ENCODE results near the gene SDCCAG8. TPM values are rescaled to one million over a fixed set of nuclear protein-coding genes. Genes with fewer than 3 reads are reported as not detected.

The SDCCAG8 gene
- total RNA-seq, 4 donors from 2014 or later = 17.5 to 37.6 (median 21.7) TPM

DNA sequence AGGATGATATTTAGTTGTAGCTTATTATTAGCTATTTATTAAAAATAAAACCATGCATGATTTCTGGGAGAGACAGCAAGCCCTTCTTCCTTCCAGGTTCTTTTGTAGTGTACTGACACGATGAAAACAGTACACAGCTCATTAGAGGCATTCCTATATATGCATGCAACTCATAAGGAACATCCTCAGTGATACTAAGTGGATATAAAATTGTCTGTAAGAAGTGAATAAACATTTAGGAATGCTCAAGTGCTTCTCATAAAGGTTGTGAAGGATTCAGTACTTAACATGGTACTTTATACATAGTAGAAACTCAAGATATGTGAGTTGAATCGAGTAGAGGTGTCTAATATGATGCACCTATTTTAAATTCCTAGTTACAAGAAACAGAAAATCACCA lies 287.7 kb downstream of the SDCCAG8 start:
- Histone ChIP-seq H3K36me3 (peaks cover 0 to 28% (median 0%) of the 10 kb centered on the region in 3 donors), H3K9me3 (no peaks in the 10 kb centered on the region), H3K4me3 (no peak overlapping the region), H3K4me1 (no peaks in the 10 kb centered on the region), H3K27me3 (no peaks in the 10 kb centered on the region), H3K27ac (no peak overlapping the region)
- 75 to 79% methylated on average over 2 of the region's 2 CpGs for WGBS, 2 donors
- TF ChIP-seq, protein P1, sequence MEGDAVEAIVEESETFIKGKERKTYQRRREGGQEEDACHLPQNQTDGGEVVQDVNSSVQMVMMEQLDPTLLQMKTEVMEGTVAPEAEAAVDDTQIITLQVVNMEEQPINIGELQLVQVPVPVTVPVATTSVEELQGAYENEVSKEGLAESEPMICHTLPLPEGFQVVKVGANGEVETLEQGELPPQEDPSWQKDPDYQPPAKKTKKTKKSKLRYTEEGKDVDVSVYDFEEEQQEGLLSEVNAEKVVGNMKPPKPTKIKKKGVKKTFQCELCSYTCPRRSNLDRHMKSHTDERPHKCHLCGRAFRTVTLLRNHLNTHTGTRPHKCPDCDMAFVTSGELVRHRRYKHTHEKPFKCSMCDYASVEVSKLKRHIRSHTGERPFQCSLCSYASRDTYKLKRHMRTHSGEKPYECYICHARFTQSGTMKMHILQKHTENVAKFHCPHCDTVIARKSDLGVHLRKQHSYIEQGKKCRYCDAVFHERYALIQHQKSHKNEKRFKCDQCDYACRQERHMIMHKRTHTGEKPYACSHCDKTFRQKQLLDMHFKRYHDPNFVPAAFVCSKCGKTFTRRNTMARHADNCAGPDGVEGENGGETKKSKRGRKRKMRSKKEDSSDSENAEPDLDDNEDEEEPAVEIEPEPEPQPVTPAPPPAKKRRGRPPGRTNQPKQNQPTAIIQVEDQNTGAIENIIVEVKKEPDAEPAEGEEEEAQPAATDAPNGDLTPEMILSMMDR (IDR thresholded peaks at IDR 0.05) = no peak
- intact Hi-C loops (cut with DNase I) = no loop called here
- no peak for DNase-seq

DNA sequence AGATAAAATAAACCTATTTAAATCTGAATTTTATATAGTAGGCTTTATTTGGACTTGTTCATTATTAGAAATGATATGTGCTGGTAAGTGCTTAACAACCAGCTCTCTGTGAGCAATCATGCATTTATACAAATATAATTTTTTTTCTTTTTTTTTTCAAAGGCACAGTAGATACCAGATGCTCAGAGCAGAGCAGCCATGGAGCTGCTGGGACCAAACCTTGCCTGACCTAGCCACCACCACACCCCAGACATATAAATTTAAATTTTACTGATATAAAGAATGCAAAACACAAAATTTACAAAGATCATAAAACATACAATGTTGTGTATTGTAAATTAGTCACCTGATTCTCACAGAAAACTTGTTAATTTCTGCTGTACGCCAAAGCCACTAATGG lies 290.6 kb downstream of the SDCCAG8 start:
- 0% methylated on average over 1 of the region's 1 CpG for WGBS, 2 donors
- no peak for DNase-seq
- Histone ChIP-seq H3K36me3 (peaks cover 0 to 28% (median 0%) of the 10 kb centered on the region in 3 donors), H3K4me1 (no peaks in the 10 kb centered on the region), H3K27me3 (no peaks in the 10 kb centered on the region), H3K9me3 (no peaks in the 10 kb centered on the region), H3K4me3 (no peak overlapping the region), H3K27ac (no peak overlapping the region)
- TF ChIP-seq, protein P1 (IDR thresholded peaks at IDR 0.05) = no peak
- TF ChIP-seq POLR2A (IDR thresholded peaks at IDR 0.05) = no peak
- intact Hi-C loops (cut with DNase I) = no loop called here

DNA sequence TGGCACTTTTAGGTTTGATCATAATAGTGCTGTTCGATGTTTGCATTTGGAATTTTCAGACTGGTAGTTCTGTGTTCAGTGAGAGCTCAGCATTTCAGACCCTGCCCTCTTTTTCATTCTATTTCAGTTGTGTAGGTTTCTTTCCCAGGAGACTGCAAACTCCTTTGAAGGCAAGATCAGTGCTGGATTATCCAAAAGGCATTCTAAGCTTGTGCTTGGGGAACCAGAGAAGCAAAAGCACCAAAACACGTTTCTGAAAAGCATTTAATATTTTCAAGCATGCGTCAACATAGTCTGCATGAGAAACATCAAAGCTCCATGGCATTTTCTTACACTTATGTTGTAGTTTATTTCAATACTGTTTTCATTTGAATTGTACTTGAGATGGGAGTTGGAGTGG lies 292.1 kb downstream of the SDCCAG8 start:
- 81% methylated on average over 3 of the region's 3 CpGs for WGBS, 2 donors
- no peak for DNase-seq
- intact Hi-C loops (cut with DNase I) = no loop called here
- H3K4me3 ChIP-seq = no peak overlapping the region
- TF ChIP-seq, protein P1 (IDR thresholded peaks at IDR 0.05) = no peak
- TF ChIP-seq POLR2A (IDR thresholded peaks at IDR 0.05) = no peak
- H3K36me3 ChIP-seq = peaks cover 0 to 27% (median 0%) of the 10 kb centered on the region in 3 donors
- no peaks in the 10 kb centered on the region for H3K27me3 ChIP-seq
- H3K27ac ChIP-seq = no peak overlapping the region
- H3K9me3 ChIP-seq = no peaks in the 10 kb centered on the region
- no peaks in the 10 kb centered on the region for H3K4me1 ChIP-seq

DNA sequence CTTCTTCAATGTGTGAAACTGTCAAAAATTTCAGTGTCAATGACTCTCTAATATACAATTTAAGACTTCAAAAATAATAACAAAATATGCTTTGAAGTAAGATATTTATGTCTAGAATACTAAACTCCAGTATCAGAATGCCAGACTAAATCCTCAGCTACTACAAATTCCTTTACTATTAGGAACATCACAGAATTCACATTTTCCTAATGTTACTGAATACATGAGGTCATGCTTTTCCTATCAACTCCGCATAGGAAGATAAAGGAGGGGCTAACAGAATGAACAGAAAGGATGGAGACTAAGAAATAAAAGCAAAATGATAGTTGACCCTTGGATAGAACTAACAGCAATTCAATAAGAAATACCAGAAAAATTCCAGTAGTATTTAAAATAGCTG lies 292.7 kb downstream of the SDCCAG8 start:
- TF ChIP-seq POLR2A (IDR thresholded peaks at IDR 0.05) = no peak
- TF ChIP-seq, protein P1 (IDR thresholded peaks at IDR 0.05) = no peak
- no peaks in the 10 kb centered on the region for H3K4me1 ChIP-seq
- DNase-seq = no peak
- 88 to 94% methylated on average over 1 of the region's 1 CpG for WGBS, 2 donors
- H3K27me3 ChIP-seq = no peaks in the 10 kb centered on the region
- H3K27ac ChIP-seq = no peak overlapping the region
- H3K36me3 ChIP-seq = peaks cover 0 to 20% (median 0%) of the 10 kb centered on the region in 3 donors
- no peak overlapping the region for H3K4me3 ChIP-seq
- no peaks in the 10 kb centered on the region for H3K9me3 ChIP-seq
- intact Hi-C loops (cut with DNase I) = no loop called here

DNA sequence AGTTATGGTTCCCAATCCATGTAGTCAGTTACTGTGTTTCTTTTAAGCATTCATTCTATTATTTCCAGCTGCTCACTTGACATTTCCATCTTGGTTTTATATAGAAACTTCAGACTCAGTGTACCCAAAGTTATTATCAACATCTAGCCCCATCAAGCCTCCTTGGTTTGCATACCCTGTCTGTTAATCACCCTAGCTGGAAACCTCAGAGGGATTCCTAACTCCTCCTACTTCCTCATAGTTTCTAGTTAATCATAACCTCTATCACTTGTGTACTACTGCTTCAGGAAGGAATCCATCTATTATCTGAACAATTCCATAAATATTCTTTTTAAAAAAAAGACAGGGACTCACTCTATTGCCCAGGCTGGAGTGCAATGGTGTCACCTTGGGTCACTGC lies 293.3 kb downstream of the SDCCAG8 start:
- Histone ChIP-seq H3K27me3 (no peaks in the 10 kb centered on the region), H3K36me3 (peaks cover 0 to 16% (median 0%) of the 10 kb centered on the region in 3 donors), H3K27ac (no peak overlapping the region), H3K9me3 (no peaks in the 10 kb centered on the region), H3K4me3 (no peak overlapping the region), H3K4me1 (no peaks in the 10 kb centered on the region)
- intact Hi-C loops (cut with DNase I) = no loop called here
- DNase-seq = no peak
- TF ChIP-seq, protein P1 (IDR thresholded peaks at IDR 0.05) = no peak
- no peak for TF ChIP-seq POLR2A (IDR thresholded peaks at IDR 0.05)

Small RNAs within 50 kb of the gene (small RNA-seq; reads per million reads assigned to genes)
- 4.5 to 9.5 (median 6.1) reads per million in 4 donors for gene MIR4677

Other genes with a start within 250 kb of the SDCCAG8 start
- gene CEP170, start 760 bp upstream of the SDCCAG8 start, total RNA-seq = 10 to 100 TPM; 10.4 to 19.5 (median 11.4) TPM

Measured in esophagus squamous epithelium (tissue), 5 donors.